NB4 (cell line): ENCODE data around the gene ACTG1.

Experiments
- MAX ChIP-seq: IDR thresholded peaks from 2 replicates; pipeline ENCODE4 v1.6.1; 2011; ENCODE audit warnings: low read depth, low read length
- POLR2A ChIP-seq: IDR thresholded peaks from 2 replicates; pipeline ENCODE4 v1.6.1; 2011; ENCODE audit warnings: mild to moderate bottlenecking; ENCODE audit not compliant: insufficient read length; ENCODE audit errors: extremely low read depth
- TF ChIP-seq, protein P1 (sequence below): IDR thresholded peaks from one replicate; pipeline ENCODE4 v1.5.1; 2012; ENCODE audit warnings: low read depth, low read length

GRCh38 chr17:81517009-81517338, 4.4 kb upstream of the ACTG1 start:
- TF ChIP-seq, protein P1, sequence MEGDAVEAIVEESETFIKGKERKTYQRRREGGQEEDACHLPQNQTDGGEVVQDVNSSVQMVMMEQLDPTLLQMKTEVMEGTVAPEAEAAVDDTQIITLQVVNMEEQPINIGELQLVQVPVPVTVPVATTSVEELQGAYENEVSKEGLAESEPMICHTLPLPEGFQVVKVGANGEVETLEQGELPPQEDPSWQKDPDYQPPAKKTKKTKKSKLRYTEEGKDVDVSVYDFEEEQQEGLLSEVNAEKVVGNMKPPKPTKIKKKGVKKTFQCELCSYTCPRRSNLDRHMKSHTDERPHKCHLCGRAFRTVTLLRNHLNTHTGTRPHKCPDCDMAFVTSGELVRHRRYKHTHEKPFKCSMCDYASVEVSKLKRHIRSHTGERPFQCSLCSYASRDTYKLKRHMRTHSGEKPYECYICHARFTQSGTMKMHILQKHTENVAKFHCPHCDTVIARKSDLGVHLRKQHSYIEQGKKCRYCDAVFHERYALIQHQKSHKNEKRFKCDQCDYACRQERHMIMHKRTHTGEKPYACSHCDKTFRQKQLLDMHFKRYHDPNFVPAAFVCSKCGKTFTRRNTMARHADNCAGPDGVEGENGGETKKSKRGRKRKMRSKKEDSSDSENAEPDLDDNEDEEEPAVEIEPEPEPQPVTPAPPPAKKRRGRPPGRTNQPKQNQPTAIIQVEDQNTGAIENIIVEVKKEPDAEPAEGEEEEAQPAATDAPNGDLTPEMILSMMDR, result no peak
- TF ChIP-seq POLR2A (no peak), MAX (no peak)
